ENCODE results near the gene THRB. TPM values are rescaled to one million over a fixed set of nuclear protein-coding genes. Genes with fewer than 3 reads are reported as not detected.

Gene THRB
- total and polyA plus RNA-seq, 2 experiments from 2014 or later: 0.49 to 0.57 TPM

- no peaks in the 10 kb centered on the region for H3K9me3 ChIP-seq (ENCODE audit: low read depth)
- TF ChIP-seq CTCF (IDR thresholded peaks at IDR 0.05; ENCODE audit: low read depth, low read length): no peak
These were observed 122.0 kb downstream of the THRB start for GRCh38 chr3:24372559-24373197.

GRCh38 chr3:24370352-24371090 is 124.1 kb downstream of the THRB start:
- Histone ChIP-seq H3K36me3 (no peaks in the 10 kb centered on the region), H3K4me1 (ENCODE audit: low read depth) (peaks cover 1% of the 10 kb centered on the region), H3K27me3 (no peaks in the 10 kb centered on the region), H3K4me3 (no peak overlapping the region), H3K27ac (no peak overlapping the region), H3K9me3 (ENCODE audit: low read depth) (no peaks in the 10 kb centered on the region)
- DNase-seq (ENCODE audit: low read depth in 1 of 2, low spot score in 1 of 2): no peak
- TF ChIP-seq CTCF (IDR thresholded peaks at IDR 0.05; ENCODE audit: low read depth, low read length): no peak

More at GRCh38 chr3:24372559-24373197, 122.0 kb downstream of the THRB start:
- Histone ChIP-seq H3K27me3 (no peaks in the 10 kb centered on the region), H3K27ac (no peak overlapping the region), H3K4me1 (ENCODE audit: low read depth) (peaks cover 8% of the 10 kb centered on the region), H3K4me3 (no peak overlapping the region), H3K36me3 (no peaks in the 10 kb centered on the region)
- no peak for DNase-seq (ENCODE audit: low read depth in 1 of 2, low spot score in 1 of 2)

GRCh38 chr3:24368605-24369004 is 126.0 kb downstream of the THRB start:
- no peak for DNase-seq (ENCODE audit: low read depth in 1 of 2, low spot score in 1 of 2)
- no peak overlapping the region for H3K27ac ChIP-seq
- H3K9me3 ChIP-seq (ENCODE audit: low read depth): no peaks in the 10 kb centered on the region
- no peaks in the 10 kb centered on the region for H3K27me3 ChIP-seq
- H3K4me3 ChIP-seq: no peak overlapping the region
- no peak for TF ChIP-seq CTCF (IDR thresholded peaks at IDR 0.05; ENCODE audit: low read depth, low read length)
- H3K4me1 ChIP-seq (ENCODE audit: low read depth): no peaks in the 10 kb centered on the region
- no peaks in the 10 kb centered on the region for H3K36me3 ChIP-seq

GRCh38 chr3:24367664-24368264 is 126.9 kb downstream of the THRB start:
- DNase-seq (ENCODE audit: low read depth in 1 of 2, low spot score in 1 of 2): no peak
- TF ChIP-seq CTCF (IDR thresholded peaks at IDR 0.05; ENCODE audit: low read depth, low read length): no peak
- Histone ChIP-seq H3K9me3 (ENCODE audit: low read depth) (no peaks in the 10 kb centered on the region), H3K36me3 (no peaks in the 10 kb centered on the region), H3K27me3 (no peaks in the 10 kb centered on the region), H3K4me1 (ENCODE audit: low read depth) (no peaks in the 10 kb centered on the region), H3K4me3 (no peak overlapping the region), H3K27ac (no peak overlapping the region)

GRCh38 chr3:24367216-24367615 is 127.4 kb downstream of the THRB start:
- no peak for DNase-seq (ENCODE audit: low read depth in 1 of 2, low spot score in 1 of 2)
- H3K27ac ChIP-seq: no peak overlapping the region
- TF ChIP-seq CTCF (IDR thresholded peaks at IDR 0.05; ENCODE audit: low read depth, low read length): no peak
- no peaks in the 10 kb centered on the region for H3K9me3 ChIP-seq (ENCODE audit: low read depth)
- no peaks in the 10 kb centered on the region for H3K4me1 ChIP-seq (ENCODE audit: low read depth)
- no peak overlapping the region for H3K4me3 ChIP-seq
- H3K36me3 ChIP-seq: no peaks in the 10 kb centered on the region
- no peaks in the 10 kb centered on the region for H3K27me3 ChIP-seq
